K562 (cell line): ENCODE results near the gene INS. TPM values are rescaled to one million over a fixed set of nuclear protein-coding genes. Genes with fewer than 3 reads are reported as not detected.

ENCODE experiments used
- ATAC-seq: fragments of 200-7000 bp; cut with Tn5 transposase; 3 replicates; pipeline ENCODE4 v1.9.1; 2020; ENCODE audit warnings: moderate library complexity
- BruUV-seq: library from RNA; stranded (reverse); fragments of 400-500 nt; replicated peaks from 2 replicates; lab custom pipeline; 2021; lab: Mats Ljungman, UMichigan
- CTCF ChIA-PET: fragments of 300-600 bp; formaldehyde crosslinking; extraction: SDS; loops from one replicate; lab custom pipeline; 2021; ENCODE audit warnings: low intra/inter-chr PET ratio; lab: Yijun Ruan, JAX
- POLR2A ChIA-PET: fragments of 300-600, 350-650 bp; sonication (Branson Sonifier 250); formaldehyde crosslinking; extraction: SDS; loops from one replicate; lab custom pipeline; 2021; ENCODE audit warnings: antibody characterized with exemption, inconsistent platforms; lab: Yijun Ruan, JAX
- DNase-seq, 4 experiments: peaks; one replicate each; pipeline versions ENCODE4 v3.0.0 to v3.0.0-alpha.2; 2011 to 2018; ENCODE audit warnings: low spot score in 3 of 4, mixed read lengths in 3 of 4; ENCODE audit errors: extremely low read depth in 1 of 4
- FAIRE-seq: peaks from 2 replicates; lab custom pipeline; 2011; peaks lifted over from hg19 to GRCh38; lab: Jason Lieb, UNC
- H2AFZ ChIP-seq: 2 replicates; pipeline ENCODE4 v1.6.0; 2011; ENCODE audit warnings: low read depth, low read length, control low read depth, inconsistent platforms
- H3K27ac ChIP-seq: fragments of 200-600 bp; 3 replicates; pipeline ENCODE4 v1.8.0; 2011; ENCODE audit warnings: low read depth, mild to moderate bottlenecking, control low read depth, inconsistent platforms, low read length, moderate library complexity, mixed read lengths; ENCODE audit errors: extremely low read depth
- H3K27me3 ChIP-seq, 2 experiments: fragments of 300-600 bp in 1 of 2; 2 replicates in 1 of 2; 3 replicates in 1 of 2; pipeline versions ENCODE4 v1.6.0 to v1.8.0; 2011; ENCODE audit warnings: inconsistent platforms in 2 of 2, low read length in 2 of 2, mild to moderate bottlenecking in 1 of 2, mixed read lengths in 1 of 2, moderate library complexity in 1 of 2; ENCODE audit not compliant: control insufficient read depth in 2 of 2, insufficient read depth in 2 of 2
- H3K36me3 ChIP-seq: fragments of 300-600 bp; 3 replicates; pipeline ENCODE4 v1.8.0; 2011; ENCODE audit warnings: mild to moderate bottlenecking, low read length, inconsistent platforms; ENCODE audit not compliant: control insufficient read depth, insufficient read depth
- H3K4me1 ChIP-seq, 2 experiments: fragments of 200-600 bp in 1 of 2; replicated peaks in 1 of 2; 2 replicates in 1 of 2; 3 replicates in 1 of 2; pipeline versions ENCODE4 v1.5.1 to v1.8.0; 2011; ENCODE audit warnings: inconsistent platforms in 2 of 2, low read length in 2 of 2, mild to moderate bottlenecking in 1 of 2, mixed read lengths in 1 of 2, moderate library complexity in 1 of 2; ENCODE audit not compliant: control insufficient read depth in 2 of 2, insufficient read depth in 2 of 2
- H3K4me2 ChIP-seq: 2 replicates; pipeline ENCODE4 v1.6.1; 2011; ENCODE audit warnings: low read length, control low read depth, inconsistent platforms, mixed read lengths; ENCODE audit not compliant: insufficient read depth
- H3K4me3 ChIP-seq: fragments of 200-600 bp; sonication (generic), shearing (Covaris generic); 2 replicates; pipeline ENCODE4 v1.5.1; 2016; ENCODE audit warnings: control low read depth, inconsistent platforms
- H3K79me2 ChIP-seq: fragments of 200-600 bp; 3 replicates; pipeline ENCODE4 v1.8.0; 2011; ENCODE audit warnings: low read length, inconsistent platforms; ENCODE audit not compliant: control insufficient read depth, insufficient read depth
- H3K9ac ChIP-seq, 2 experiments: 2 replicates each; pipeline versions ENCODE4 v1.6.0 to v1.6.1; 2011; ENCODE audit warnings: low read depth in 2 of 2, low read length in 2 of 2, control low read depth in 1 of 2, inconsistent platforms in 1 of 2, mild to moderate bottlenecking in 1 of 2, mixed read lengths in 1 of 2; ENCODE audit not compliant: insufficient read depth in 1 of 2
- H3K9me1 ChIP-seq: one replicate; pipeline ENCODE4 v1.6.0; 2011; ENCODE audit warnings: inconsistent platforms, mild to moderate bottlenecking, low read length, moderate library complexity; ENCODE audit not compliant: control insufficient read depth, insufficient read depth
- H3K9me3 ChIP-seq: replicated peaks from 2 replicates; pipeline ENCODE4 v1.5.1; 2011; ENCODE audit warnings: low read depth, low read length, inconsistent platforms; ENCODE audit not compliant: control insufficient read depth, insufficient read depth
- H4K20me1 ChIP-seq: replicated peaks from 2 replicates; pipeline ENCODE4 v1.6.1; 2011; ENCODE audit warnings: low read length, inconsistent platforms, mixed read lengths; ENCODE audit not compliant: control insufficient read depth, insufficient read depth
- CHD1 ChIP-seq: fragments of 200-600 bp; sonication (generic); IDR thresholded peaks from one replicate; pipeline ENCODE4 v1.6.1; 2012; ENCODE audit warnings: mild to moderate bottlenecking, moderate library complexity, low read length, inconsistent platforms
- CUX1 ChIP-seq: fragments of 200-800 bp; sonication (Bioruptor generic); IDR thresholded peaks from 2 replicates; pipeline ENCODE4 v1.6.1; 2016; ENCODE audit warnings: missing genetic modification characterization, missing compliant biosample characterization
- FOS ChIP-seq: IDR thresholded peaks from 3 replicates; pipeline ENCODE4 v1.6.1; 2011; ENCODE audit not compliant: insufficient read length; ENCODE audit errors: extremely low read depth
- FOXJ2 ChIP-seq: fragments of 200-800 bp; sonication (Bioruptor generic); IDR thresholded peaks from 2 replicates; pipeline ENCODE4 v1.6.1; 2016; ENCODE audit warnings: missing genetic modification characterization, missing compliant biosample characterization
- FOXO4 ChIP-seq: fragments of 450-650 bp; formaldehyde crosslinking; IDR thresholded peaks from 2 replicates; pipeline ENCODE4 v1.4.0; 2020; ENCODE audit warnings: mild to moderate bottlenecking, moderate library complexity
- IRF9 ChIP-seq: fragments of 450-650 bp; IDR thresholded peaks from 2 replicates; pipeline ENCODE4 v1.6.1; 2016; ENCODE audit warnings: missing biosample characterization, missing genetic modification characterization
- KLF1 ChIP-seq: fragments of 450-650 bp; IDR thresholded peaks from 2 replicates; pipeline ENCODE4 v1.6.1; 2016; ENCODE audit warnings: missing genetic modification characterization, missing compliant biosample characterization
- MITF ChIP-seq: IDR thresholded peaks from 2 replicates; pipeline ENCODE4 v1.6.1; 2014; ENCODE audit warnings: antibody characterized with exemption
- POLR2AphosphoS5 ChIP-seq: IDR thresholded peaks from 2 replicates; pipeline ENCODE4 v1.6.1; 2011; ENCODE audit warnings: mild to moderate bottlenecking, low read depth, low read length, moderate library complexity; ENCODE audit not compliant: control insufficient read depth, insufficient read depth
- PTTG1 ChIP-seq: fragments of 450-650 bp; IDR thresholded peaks from 2 replicates; pipeline ENCODE4 v1.6.1; 2016; ENCODE audit warnings: low read depth, mild to moderate bottlenecking, missing genetic modification characterization, missing compliant biosample characterization
- RBM39 ChIP-seq: fragments of 200-400 bp; formaldehyde crosslinking; optimal IDR thresholded peaks from 2 replicates; pipeline ENCODE3; 2018; ENCODE audit warnings: low read depth, low read length
- SMARCA5 ChIP-seq: fragments of 450-650 bp; IDR thresholded peaks from 2 replicates; pipeline ENCODE4 v1.6.1; 2016
- ZNF785 ChIP-seq: fragments of 250-450 bp; sonication (Bioruptor Pico); IDR thresholded peaks from 2 replicates; pipeline ENCODE4 v1.4.0; 2020; ENCODE audit warnings: mild to moderate bottlenecking
- WGBS: fragments of 100-300 bp; shearing (Covaris generic); methylation state at CpG from one replicate; pipeline ENCODE4 v1.1.6; 2016; ENCODE audit warnings: low coverage, mixed read lengths; ENCODE audit not compliant: insufficient coverage; ENCODE audit errors: missing lambda C conversion rate; 5-methylcytosine and 5-hydroxymethylcytosine counted together
- in situ Hi-C: fragments of 300-500 bp; cut with MboI; formaldehyde crosslinking; loops from 4 replicates; pipeline ENCODE4 v1.15.0; 2018; ENCODE audit warnings: inconsistent platforms, mixed read lengths
- intact Hi-C: fragments of 100-400 bp; cut with micrococcal nuclease; formaldehyde crosslinking; loops from 2 replicates; pipeline ENCODE4 v1.14.2; 2022
- polyA plus RNA-seq, 8 experiments: library from polyadenylated mRNA; depleted of rRNA in 4 of 8; stranded (reverse) in 5 of 8; unstranded in 3 of 8; fragments of >200 nt; fragmentation: Nextera tagmentation in 2 of 8; fragmentation: Illumina TruSeq in 1 of 8; extraction: Ambion mirVana in 2 of 8; extraction: Trizol in 1 of 8; gene quantifications; 2 replicates each; pipeline versions ENCODE4 v1.2.1 to v1.2.3, GENCODE V29; 2011 to 2014; ENCODE audit warnings: inconsistent platforms in 1 of 8, missing spikeins in 1 of 8
- total RNA-seq, 7 experiments: library from RNA; depleted of rRNA in 6 of 7; stranded (reverse); fragments of >200 nt in 6 of 7; fragmentation: Illumina TruSeq in 2 of 7; extraction: Trizol in 2 of 7; gene quantifications; 2 replicates each; pipeline versions ENCODE4 v1.2.1 to v1.2.3, GENCODE V29; 2011 to 2021; ENCODE audit warnings: low replicate concordance in 1 of 7

Gene INS
- total and polyA plus RNA-seq, 9 of the 15 experiments (the other 6 are each of a cell fraction or from before 2014, with no cell fraction given), result not detected

GRCh38 chr11:2182075-2182474 is 21.1 kb upstream of the INS start:
- Histone ChIP-seq H3K27ac (no peak overlapping the region), H3K27me3 (peaks cover 21 to 79% of the 10 kb centered on the region in 2 experiments; a peak in 4 of 5 replicates), H3K9me3 (no peaks in the 10 kb centered on the region), H3K9ac (no peak overlapping the region), H2AFZ (no peak overlapping the region), H3K4me2 (no peak overlapping the region), H4K20me1 (peaks cover under 1% of the 10 kb centered on the region), H3K36me3 (no peaks in the 10 kb centered on the region), H3K79me2 (no peaks in the 10 kb centered on the region), H3K4me3 (no peak overlapping the region), H3K4me1 (peaks cover 0 to 14% of the 10 kb centered on the region in 2 experiments; a peak in 1 of 5 replicates), H3K9me1 (peaks cover 3% of the 10 kb centered on the region)
- TF ChIP-seq FOXO4 (CRISPR knock-in tag) (no peak), MITF (no peak), SMARCA5 (no peak), PTTG1 (tag) (no peak), KLF1 (no peak), FOS (no peak), CUX1 (CRISPR knock-in tag) (no peak), IRF9 (tag) (no peak), CHD1 (no peak), POLR2AphosphoS5 (no peak), FOXJ2 (tag) (no peak), ZNF785 (CRISPR knock-in tag) (no peak), RBM39 (no peak)
- intact Hi-C loops, result no loop called here
- 1% methylated on average over 14 of the region's 18 CpGs for WGBS
- no peak for DNase-seq
- no peak for ATAC-seq
- FAIRE-seq, result no peak
- POLR2A ChIA-PET, result interaction anchor here (0.6 kb wide), 1 partner anchor 306 kb away, joined by 3 read pairs; no protein-coding TSS in a partner anchor
- BruUV-seq, result no TSS peak
- in situ Hi-C loops, result no loop called here
- CTCF ChIA-PET, result no interaction called here
